Measurements from ENCODE around the gene DGAT2L6.

DNA sequence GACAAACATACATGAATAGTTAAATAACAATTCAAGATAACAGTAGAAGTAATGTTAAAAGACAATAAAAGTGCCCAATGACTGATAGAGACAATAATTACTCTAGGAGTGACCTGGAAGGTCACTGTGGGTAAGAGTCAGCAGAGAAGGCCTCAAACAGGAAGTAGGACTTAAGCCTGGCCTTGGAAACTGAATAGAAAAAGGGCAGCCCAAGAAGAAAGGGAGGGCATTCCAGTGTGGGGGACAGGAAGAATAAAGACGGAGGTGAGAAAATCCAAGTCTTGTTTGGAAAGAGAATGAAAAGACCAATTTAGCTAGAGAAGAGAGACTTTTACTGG lies 76.7 kb downstream of the DGAT2L6 start:
- TF ChIP-seq, protein P1, sequence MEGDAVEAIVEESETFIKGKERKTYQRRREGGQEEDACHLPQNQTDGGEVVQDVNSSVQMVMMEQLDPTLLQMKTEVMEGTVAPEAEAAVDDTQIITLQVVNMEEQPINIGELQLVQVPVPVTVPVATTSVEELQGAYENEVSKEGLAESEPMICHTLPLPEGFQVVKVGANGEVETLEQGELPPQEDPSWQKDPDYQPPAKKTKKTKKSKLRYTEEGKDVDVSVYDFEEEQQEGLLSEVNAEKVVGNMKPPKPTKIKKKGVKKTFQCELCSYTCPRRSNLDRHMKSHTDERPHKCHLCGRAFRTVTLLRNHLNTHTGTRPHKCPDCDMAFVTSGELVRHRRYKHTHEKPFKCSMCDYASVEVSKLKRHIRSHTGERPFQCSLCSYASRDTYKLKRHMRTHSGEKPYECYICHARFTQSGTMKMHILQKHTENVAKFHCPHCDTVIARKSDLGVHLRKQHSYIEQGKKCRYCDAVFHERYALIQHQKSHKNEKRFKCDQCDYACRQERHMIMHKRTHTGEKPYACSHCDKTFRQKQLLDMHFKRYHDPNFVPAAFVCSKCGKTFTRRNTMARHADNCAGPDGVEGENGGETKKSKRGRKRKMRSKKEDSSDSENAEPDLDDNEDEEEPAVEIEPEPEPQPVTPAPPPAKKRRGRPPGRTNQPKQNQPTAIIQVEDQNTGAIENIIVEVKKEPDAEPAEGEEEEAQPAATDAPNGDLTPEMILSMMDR (IDR thresholded peaks at IDR 0.05) = no peak
- no peak for TF ChIP-seq POLR2A (IDR thresholded peaks at IDR 0.05)
